22Rv1 (cell line): ENCODE measurements around the gene NECTIN1.

ENCODE experiments used
- H3K27ac ChIP-seq: fragments of 450-650 bp; 2 replicates; pipeline ENCODE4 v1.5.1; 2017
- CTCF ChIP-seq: fragments of 450-650 bp; IDR thresholded peaks from 2 replicates; pipeline ENCODE4 v1.5.1; 2017; ENCODE audit warnings: mild to moderate bottlenecking
- ZFX ChIP-seq: fragments of 450-650 bp; IDR thresholded peaks from 2 replicates; pipeline ENCODE4 v1.6.1; 2017; ENCODE audit warnings: antibody characterized with exemption, borderline replicate concordance

NECTIN1 gene

GRCh38 chr11:119592642-119593041 lies 136.4 kb downstream of the NECTIN1 start:
- TF ChIP-seq ZFX (no peak), CTCF (no peak)
- H3K27ac ChIP-seq, result no peak overlapping the region

- no peak overlapping the region for H3K27ac ChIP-seq
- TF ChIP-seq ZFX (no peak), CTCF (no peak)
Measured at GRCh38 chr11:119591836-119592310, 137.1 kb downstream of the NECTIN1 start.

- no peak overlapping the region for H3K27ac ChIP-seq
- TF ChIP-seq ZFX, result no peak
- TF ChIP-seq CTCF, result no peak
Measured at GRCh38 chr11:119590651-119591351, 138.2 kb downstream of the NECTIN1 start.

GRCh38 chr11:119589001-119589400 lies 140.0 kb downstream of the NECTIN1 start:
- H3K27ac ChIP-seq, result no peak overlapping the region
- no peak for TF ChIP-seq CTCF
- no peak for TF ChIP-seq ZFX
